LNCAP (cell line): ENCODE results near the gene SHPK.

Experiments
- TF ChIP-seq, protein P1 (sequence below): fragments of 450-650 bp; IDR thresholded peaks from 2 replicates; pipeline ENCODE4 v1.5.1; 2017; ENCODE audit warnings: mild to moderate bottlenecking

The SHPK gene

DNA sequence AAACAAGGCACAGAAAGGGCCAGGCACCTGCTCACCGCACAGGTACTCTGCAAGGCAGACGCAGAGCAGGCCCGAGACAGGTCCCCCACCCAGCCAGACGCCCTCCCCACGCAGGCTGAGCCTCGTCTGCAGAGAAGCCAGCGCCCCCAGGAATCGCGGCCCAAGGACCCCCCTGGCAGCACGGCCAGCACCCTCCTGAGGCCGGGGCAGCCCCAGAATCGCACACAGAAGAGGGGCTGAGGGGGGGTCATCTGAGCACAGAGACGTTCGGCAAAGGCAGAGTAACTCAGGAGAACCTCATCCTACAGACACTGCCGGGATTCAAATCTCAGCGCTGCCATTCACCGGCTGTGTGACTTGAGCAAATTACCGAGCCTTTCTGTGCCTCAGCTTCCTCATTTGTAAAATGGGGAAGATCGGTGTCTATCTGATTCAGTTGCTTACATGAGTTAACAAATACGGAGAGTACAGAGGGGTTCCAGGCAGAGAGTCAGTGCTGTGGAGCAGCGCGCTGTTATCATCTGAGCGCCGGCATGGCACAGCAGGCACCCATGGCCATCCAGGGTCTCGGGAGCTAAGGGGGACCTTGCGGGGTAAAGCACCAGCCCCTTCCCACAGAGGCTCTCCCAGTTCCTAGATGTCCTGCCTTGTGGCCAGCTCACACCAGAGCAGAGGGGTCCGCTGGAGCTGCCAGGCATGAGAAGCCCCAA, 42.9 kb upstream of the SHPK start:
- TF ChIP-seq, protein P1, sequence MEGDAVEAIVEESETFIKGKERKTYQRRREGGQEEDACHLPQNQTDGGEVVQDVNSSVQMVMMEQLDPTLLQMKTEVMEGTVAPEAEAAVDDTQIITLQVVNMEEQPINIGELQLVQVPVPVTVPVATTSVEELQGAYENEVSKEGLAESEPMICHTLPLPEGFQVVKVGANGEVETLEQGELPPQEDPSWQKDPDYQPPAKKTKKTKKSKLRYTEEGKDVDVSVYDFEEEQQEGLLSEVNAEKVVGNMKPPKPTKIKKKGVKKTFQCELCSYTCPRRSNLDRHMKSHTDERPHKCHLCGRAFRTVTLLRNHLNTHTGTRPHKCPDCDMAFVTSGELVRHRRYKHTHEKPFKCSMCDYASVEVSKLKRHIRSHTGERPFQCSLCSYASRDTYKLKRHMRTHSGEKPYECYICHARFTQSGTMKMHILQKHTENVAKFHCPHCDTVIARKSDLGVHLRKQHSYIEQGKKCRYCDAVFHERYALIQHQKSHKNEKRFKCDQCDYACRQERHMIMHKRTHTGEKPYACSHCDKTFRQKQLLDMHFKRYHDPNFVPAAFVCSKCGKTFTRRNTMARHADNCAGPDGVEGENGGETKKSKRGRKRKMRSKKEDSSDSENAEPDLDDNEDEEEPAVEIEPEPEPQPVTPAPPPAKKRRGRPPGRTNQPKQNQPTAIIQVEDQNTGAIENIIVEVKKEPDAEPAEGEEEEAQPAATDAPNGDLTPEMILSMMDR, result no peak

DNA sequence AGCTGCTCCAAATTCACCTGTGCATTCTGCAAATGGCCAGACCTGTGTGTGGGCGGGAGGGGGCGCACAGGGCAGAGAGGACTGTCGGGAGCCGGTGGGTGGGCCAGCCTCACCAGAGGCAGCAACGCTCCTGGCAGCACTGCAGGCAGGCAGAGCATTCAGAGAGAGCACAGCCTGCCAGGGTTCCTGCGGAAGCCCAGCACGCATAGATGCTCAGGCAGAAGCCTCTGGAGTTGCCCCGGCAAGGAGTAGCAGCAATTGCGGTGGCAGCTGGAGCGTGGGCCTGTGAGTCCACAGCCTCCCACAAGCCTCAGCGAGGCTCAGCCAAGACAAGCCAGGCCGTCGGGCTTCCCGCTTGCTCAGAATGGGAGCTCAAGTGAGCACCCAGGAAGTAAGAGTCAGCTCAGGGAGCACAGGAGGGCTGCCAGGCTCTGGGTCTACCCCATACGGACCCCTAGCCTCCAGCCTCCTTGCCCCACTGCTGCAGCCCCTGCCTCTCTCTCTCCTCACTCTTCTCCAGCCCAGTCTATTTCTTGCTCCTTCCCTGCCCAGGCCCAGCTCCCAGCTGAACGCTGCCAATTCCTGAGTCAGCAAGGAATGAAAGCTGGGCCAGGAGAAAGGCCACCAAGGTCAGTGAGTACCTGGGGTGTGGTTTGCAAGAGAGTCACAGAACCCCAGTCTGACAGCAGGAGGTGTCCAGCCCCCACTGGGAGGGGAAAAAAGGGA, 42.2 kb upstream of the SHPK start:
- TF ChIP-seq, protein P1, result no peak

DNA sequence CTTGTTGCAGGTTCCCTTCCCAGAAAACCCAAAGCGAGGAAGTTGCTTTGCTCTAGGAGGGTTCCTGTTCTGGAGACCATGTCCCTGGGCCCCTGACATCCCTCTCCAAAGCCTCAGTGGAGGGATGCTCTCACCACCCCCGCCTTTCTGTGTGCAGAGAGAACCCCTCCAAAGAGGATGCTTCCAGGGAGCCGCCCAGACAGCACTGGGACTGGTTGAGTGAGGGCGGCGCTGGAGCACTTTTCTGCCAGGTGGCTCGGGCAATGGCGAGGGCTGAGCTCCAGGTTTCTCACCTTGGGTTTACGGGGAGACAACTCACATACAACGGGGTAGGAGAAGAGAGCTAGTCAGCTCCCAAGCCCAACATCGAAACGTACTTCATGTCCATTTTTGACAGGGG, 39.8 kb upstream of the SHPK start:
- TF ChIP-seq, protein P1, result no peak

DNA sequence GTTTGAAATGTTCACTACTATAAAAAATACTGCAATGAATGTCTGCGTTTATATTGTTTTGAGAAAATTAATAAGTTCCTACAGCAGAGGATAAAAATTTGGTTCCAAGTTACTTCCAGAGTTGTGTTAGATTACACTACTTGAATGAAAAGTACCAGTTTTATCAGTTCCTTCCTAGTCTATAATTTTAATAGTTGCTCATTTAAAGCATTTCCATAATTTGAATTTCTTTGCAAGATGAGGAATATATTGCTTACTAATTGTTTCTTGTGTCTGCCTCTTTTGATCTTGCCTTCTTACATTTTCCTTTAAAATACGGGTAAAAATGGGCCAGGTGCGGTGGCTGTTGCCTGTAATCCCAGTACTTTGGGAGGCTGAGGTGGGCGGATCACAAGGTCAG, 36.5 kb upstream of the SHPK start:
- TF ChIP-seq, protein P1, result no peak

DNA sequence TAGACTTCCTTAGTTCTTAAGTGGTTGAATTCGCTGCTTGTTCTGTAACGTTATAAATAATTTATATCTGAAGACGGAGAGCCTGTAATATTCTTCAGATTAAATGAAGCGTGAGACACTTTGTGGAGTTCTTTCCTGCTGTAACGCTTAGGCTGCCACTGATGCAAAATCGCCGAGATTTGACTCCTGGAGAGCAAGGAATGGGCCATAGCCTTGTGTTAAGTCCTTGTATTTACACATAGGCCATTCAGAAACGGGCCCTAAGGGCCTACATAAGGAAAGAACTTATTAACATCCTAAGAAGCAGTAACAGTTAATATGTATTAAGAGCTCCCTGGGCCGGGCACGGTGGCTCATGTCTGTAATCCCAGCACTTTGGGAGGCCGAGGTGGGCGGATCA, 33.5 kb upstream of the SHPK start:
- TF ChIP-seq, protein P1, result no peak

DNA sequence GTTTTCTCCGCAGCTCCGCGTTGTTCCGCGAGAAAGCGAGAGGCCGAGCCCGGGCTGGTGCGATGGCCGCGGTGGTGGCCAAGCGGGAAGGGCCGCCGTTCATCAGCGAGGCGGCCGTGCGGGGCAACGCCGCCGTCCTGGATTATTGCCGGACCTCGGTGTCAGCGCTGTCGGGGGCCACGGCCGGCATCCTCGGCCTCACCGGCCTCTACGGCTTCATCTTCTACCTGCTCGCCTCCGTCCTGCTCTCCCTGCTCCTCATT, 33.0 kb upstream of the SHPK start:
- TF ChIP-seq, protein P1, result no peak

DNA sequence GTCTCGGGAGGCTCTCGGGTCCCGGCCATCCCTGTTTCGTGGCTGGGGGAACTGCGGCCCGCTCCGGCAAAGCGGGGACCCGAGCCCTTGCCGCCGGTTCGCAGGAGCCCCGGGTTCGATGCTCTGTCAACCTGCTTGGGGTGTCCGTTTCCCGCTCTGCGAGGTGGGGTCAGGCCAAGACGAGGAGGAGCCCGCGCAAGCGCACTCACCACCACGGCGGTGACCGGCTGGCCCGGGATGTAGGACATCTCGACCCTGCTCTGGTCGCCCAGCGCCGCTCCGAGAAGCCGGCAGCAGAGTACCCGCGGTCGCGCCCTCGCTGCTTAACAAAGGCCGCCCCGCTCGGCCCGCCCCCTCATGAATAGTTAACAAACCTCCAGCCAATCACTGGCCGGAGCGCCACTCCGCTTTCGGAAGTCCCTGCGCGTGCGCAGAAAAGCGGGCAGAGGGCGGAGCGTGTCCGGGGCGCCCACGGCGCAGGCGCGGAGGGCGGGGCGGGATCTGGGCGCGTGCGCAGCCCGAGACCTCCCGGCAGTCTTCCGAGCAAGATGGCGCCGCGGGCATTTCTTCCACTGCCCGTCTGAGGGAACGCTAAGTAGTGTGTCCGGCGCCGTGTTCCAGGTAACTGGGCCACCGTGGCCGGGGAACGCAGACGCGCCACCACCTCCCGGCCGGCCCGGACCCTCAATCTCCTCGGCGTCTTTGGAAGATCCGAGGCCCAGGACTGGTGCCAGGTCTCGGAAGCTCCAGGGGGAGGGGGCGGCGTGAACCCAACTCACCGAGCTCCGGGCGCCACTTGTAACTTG, 32.4 kb upstream of the SHPK start, which contains the start of the genes EMC6 and TAX1BP3:
EMC6 (plus strand) TSS at position 534 of the 806 bp plus-strand sequence. CDS start 335 bp downstream, outside the sequence.
TAX1BP3 (minus strand) TSS at position 300 of the 806 bp plus-strand sequence; CDS start at position 248, 52 bp downstream.
- TF ChIP-seq, protein P1, result no peak
